ENCODE results near the gene ZBTB21.
"Not testable (repeated sequence)": the region's sequence is repeated elsewhere in the genome, so short reads cannot be mapped to it uniquely, and the experiment has no call there.

ZBTB21 gene

DNA sequence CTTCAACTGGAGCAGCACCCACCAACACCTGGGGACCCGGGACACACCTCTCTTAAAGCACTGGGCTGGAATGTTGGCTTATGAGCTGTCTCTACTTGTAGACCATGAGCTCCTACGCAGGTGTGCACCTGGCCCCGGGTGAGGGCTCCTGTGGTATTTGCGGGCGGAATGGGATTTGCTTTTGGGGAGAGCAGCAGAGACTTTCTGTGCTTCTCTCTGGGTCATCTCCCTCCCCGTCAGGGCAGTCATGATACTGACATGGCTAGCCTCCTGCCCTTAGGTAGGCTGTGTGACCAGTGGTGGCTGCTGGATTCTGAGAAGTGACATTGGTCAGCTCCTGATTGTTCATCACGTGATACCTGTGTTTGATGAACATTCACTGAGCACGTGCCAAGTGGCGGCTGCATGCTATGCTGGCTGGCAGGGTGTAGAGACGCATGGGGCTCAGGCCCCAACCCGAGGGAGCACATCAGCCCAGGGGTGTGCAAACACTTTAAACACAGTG, 9.0 kb upstream of the ZBTB21 start:
- DNase-seq (ENCODE audit: low read depth in 2 of 2), result no peak

DNA sequence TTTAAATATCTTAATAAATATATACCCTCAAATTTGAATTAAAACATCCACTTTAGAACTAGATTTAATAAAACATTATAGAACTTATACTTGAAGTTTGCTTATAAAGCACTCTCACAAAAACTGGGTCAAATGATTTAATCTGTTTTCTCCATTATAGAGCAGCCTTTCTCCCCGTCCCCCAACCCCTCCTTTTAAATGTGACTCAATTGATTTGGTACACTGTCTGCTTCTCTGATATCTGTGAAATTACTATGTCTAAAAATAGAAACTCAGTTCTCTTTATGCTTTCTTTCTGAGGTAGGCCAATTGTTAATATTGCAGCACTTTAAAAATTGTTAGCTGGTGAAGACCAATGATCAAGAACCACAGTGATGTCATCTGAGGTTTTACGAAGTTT, 6.9 kb upstream of the ZBTB21 start:
- no peak for DNase-seq (ENCODE audit: low read depth in 2 of 2)

DNA sequence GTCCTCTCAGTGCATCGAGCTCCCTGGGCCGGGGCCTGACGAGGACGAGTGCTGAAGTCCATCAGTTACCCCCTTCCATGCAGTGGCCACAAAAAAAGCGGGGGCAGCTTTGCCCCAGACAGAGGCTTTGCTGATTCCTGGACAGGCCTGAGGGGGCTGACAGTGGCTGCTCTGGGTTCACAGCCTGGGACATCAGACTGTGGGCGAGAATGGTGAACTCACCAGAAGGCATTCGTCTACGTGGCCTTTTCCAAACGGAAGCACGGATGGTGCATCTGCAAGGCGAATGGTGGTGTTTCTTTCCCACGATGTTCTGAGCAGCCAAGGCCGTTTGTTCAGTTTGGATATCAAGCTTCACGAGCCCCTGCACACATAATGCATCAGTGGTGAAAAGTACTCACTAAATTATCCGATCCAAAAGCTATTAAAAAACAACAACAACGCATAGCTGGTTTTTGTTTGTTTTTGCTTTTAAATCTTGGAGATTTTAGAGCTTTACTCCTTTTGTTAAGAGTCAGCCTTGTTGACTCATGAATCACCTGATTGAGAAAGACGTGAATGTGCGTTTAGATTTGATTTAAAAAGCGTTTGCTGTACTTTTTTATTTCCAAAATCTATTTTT, 6.3 kb upstream of the ZBTB21 start:
- DNase-seq (ENCODE audit: low read depth in 2 of 2), result no peak

DNA sequence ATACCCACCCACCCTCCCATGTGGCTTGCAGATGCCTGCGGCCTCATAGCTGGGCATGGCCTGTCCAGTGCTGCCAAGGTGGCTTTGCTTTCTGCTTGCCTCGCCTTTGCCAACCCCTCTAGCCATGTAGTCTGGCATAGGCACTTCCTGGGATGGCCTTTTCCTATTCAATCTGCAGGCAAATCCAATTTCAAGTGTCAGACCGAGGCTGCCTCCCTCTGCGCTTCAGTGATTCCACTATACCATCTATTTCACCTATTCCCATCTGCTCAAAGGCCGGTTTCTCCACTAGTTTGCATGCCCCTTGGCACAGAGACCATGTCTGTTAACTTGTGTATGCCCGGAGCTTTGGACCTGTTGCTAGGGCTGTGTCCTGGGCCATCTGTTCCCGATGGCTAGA, 3.8 kb upstream of the ZBTB21 start:
- DNase-seq (ENCODE audit: low read depth in 2 of 2), result no peak

DNA sequence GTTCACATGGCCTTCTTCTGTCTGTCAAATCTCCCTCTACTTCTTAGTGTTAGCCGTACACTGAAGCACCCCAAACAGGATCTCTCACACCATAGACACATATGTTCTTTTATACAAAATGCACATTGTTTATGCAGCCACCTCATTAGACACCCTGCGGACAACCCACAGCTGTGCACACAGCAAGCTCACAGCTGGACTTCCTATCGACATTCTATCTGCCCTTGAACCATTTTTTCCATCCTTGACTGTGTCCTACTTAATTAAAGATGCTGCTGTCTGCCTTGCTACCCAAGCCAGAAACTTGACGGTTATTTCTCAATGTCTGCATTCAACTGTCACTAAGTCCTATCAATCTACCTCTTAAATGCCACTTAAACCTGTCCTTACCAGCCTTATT, 3.2 kb upstream of the ZBTB21 start:
- DNase-seq (ENCODE audit: low read depth in 2 of 2), result no peak

DNA sequence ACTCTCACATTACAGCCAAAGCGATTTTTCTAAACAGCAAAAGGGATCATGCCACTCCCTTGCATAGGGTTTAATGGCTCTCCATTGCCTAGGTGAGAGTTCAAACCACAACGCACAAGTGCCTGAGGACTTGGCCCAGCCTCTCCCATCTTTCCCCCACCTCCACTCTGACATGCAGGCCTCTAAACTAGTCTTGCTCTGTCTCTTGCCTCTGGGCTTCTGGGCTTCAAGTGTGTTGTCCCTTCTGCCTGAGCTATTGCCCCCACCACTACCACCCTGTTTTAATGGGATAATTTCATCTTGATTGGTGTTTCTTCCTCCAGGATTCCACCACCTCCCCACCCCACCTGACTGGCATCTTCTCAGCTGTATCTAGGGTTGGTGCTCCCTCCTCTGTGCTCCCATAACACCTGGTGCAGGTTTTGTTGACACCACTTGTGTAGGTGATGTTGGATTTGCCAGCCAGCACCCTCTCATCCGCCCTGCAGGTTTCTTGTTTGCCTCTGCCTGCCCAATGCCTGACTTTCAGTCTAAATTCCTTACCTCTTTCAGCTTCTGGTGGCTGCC, 2.7 kb upstream of the ZBTB21 start:
- DNase-seq (ENCODE audit: low read depth in 2 of 2), result no peak

DNA sequence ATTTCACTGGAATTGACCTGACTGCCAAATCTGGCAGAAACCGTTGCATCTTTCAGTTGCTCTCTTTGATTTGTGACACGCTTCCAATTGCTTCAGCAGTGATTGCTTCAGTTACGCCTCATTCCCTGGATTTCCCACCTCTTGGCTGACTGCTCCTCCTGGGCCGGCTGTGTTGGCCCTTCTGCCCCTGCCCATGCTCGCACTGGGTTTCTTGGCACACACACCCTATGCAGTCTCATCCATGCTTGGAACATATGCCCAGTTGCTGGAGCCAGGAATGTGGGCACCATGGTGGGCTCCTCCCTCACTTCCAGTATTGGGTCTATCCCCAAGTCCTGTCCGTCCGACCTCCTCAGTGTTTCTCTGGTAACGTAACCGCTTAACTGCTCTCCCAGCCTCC, 2.2 kb upstream of the ZBTB21 start:
- DNase-seq (ENCODE audit: low read depth in 2 of 2), result no peak

GRCh38 chr21:42010507-42011495, 641 bp upstream of the ZBTB21 start:
- DNase-seq (ENCODE audit: low read depth in 2 of 2), result no peak

DNA sequence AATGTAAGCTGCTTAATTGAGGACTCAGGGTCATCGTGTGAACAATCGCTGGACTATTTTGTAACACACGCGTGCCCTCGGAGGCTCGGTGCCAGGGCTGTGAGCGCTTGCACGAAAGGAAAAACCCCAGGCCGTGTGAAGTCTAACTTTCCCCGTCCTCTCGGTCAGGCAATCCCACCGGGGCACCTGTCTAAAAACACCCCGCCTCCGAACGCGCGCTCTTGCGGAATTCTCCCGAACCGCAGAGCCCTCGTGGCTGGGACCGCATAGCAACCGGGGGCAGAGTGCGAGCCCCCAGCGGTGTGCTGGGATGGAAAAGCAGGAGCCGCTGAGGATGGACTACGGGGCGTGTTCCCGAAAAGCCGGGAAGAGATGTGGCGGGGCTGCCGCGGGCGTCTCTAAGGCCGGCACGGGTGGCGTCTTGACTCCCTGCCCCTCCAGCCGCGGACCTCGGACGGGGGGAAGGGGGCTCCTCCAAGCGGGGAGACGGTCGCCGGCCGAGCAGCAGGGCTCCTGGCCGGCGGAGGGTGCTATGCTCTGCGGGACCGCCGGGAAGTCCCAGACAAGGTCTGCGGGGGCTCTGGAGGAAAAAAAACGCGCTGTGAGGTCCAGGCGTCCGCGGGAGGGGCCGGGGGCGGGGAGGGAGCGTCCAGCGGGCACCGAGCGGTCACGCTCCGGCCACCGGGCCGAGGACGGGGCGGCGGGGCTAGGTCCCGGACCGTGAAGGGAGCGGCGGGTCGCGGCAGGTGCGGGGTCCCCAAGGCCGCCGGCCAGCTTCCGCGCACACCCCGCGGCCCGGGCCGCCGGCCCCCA, 936 bp downstream of the ZBTB21 start:
- DNase-seq (ENCODE audit: low read depth in 2 of 2), result no peak

DNA sequence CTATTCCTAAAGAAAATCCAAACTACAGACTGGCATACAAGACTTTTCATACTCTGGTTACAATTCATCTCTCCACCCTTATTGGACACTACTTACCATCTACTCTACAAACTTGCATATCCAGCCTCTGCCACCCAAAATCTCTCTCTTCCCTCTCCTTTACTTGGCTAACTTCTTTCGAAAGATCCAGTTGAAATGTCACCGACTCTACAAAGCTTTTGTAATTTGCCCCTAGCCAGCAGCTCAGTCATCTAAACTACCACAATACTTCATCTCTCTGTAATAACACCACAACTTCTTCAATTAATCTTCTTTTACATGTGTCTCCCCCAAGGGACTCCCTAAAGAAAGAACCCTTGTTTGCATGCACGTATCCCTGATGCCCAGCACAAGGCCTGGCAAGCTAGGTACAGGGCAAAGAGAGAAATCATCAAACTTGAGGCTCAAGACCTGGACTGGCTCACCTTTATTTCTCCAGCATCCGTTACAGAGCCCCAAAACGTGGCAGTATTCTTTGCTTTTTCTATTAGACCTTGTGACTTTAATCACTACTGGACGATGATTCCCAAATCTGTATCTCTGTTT, 2.7 kb downstream of the ZBTB21 start:
- DNase-seq (ENCODE audit: low read depth in 2 of 2), result no peak

GRCh38 chr21:42006765-42007164, 3.4 kb downstream of the ZBTB21 start:
- DNase-seq (ENCODE audit: low read depth in 2 of 2), result no peak

- no peak for DNase-seq (ENCODE audit: low read depth in 2 of 2)
Measured at GRCh38 chr21:42004406-42005199, 5.6 kb downstream of the ZBTB21 start.

- peak; percentile 67 to 70 for DNase-seq (ENCODE audit: low read depth in 2 of 2)
Measured at GRCh38 chr21:42003051-42003461, 7.1 kb downstream of the ZBTB21 start.

GRCh38 chr21:42002421-42002958, 7.7 kb downstream of the ZBTB21 start:
- DNase-seq (ENCODE audit: low read depth in 2 of 2), result peak; percentile 74 to 78

DNA sequence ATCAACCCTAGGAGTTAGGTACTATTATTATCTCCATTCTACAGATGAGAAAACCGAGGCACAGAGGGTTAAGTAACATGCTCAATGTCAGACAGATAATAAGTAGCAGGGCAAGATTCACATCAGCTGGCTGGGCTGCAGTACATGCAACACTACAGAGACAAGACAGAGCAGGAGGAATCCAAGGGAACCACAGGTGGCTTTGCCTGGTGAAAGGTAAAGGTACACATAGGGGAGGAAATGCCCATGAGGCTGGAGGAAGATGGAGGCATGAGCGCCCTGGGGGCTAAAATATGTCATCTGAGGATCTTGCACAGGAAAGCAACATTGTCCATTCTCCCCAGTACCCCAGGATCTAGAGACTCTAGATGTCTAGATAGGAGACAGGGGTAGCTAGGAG, 8.4 kb downstream of the ZBTB21 start:
- DNase-seq (ENCODE audit: low read depth in 2 of 2), result no peak

DNA sequence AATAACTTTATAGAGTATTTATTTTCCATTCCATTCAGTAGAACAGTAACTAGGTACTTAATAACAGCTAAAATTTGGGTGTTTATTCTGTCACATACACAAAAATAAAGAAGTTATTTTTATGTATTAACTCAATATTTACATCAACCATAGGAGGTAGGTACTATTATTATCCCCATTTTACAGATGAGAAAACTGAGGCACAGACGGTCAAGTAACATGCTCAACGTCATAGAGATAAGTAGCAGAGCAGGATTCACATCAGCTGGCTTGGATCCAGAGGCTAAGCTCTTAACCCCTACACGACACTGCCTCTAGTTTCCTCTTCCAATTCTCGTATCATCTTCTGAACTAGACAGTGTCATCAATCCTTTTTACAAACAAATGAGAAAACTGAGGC, 9.3 kb downstream of the ZBTB21 start:
- no peak for DNase-seq (ENCODE audit: low read depth in 2 of 2)

DNA sequence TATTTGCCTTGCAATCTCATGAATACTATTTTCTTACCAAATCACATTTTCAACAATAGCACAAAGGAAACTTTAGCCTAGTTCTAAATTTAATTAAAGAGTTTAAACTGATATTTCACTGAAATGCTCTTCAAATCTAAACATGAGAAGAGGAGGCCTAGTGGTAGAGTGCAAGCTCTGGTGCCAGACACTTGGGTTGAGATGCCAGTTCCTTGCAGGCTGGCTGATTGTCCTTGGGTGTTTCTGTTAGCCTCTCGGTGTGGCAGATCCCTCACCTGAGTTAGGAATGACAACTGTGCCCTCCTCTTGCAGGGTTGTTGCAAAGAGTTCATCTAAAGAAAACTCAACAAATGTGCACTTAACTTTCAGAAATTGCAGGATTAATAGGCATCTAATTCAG, 12.5 kb downstream of the ZBTB21 start:
- no peak for DNase-seq (ENCODE audit: low read depth in 2 of 2)

DNA sequence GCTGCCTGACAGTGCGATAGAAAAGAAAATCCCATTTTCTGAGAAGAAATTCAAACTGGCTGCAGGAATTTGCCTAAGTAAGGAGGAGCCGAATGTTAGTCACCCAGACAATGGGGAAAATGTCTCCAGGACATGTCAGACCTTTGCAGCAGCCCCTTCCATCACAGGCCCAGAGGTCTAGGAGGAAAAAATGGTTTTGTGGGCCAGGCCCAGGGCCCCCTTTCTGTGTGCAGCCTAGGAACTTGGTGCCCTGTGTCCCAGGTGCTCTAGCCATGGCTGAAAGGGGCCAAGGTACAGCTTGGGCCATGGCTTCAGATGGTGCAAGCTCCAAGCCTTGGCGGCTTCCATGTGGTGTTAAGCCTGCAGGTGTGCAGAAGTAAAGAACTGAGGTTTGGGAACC, 14.6 kb downstream of the ZBTB21 start:
- no peak for DNase-seq (ENCODE audit: low read depth in 2 of 2)

DNA sequence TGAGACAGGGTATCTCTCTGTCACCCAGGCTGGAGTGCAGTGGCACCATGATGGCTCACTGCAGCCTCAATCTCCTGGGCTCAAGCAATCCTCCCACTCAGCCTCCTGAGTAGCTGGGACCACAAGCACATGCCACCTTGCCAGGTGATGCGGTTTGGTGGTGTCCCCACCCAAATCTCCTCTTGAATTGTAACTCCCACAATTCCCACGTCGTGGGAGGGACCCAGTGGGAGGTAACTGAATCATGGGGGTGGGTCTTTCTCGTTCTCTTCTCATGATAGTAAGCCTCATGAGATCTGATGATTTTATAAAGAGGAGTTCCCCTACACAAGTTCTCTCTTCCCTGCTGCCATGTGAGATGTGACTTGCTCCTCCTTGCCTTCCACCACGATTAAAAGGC, 15.5 kb downstream of the ZBTB21 start:
- DNase-seq (ENCODE audit: low read depth in 2 of 2), result not testable (repeated sequence)

- peak; percentile 86 to 87 for DNase-seq (ENCODE audit: low read depth in 2 of 2)
Measured at GRCh38 chr21:41993744-41994143, 16.4 kb downstream of the ZBTB21 start.

All from fibroblast of skin of left quadriceps (primary cell).